Activated naive CD4-positive, alpha-beta T cell treated with anti-CD3 and anti-CD28 coated beads, Interleukin-2, amount 50 U/mL, for 24 hours (primary cell): ENCODE data around the gene CISD3.

Source experiments
- H3K27ac Mint-ChIP-seq: one replicate; pipeline ENCODE4 v1.8.0; 2021; ENCODE audit warnings: mild to moderate bottlenecking, mixed read lengths
- H3K27me3 Mint-ChIP-seq: one replicate; pipeline ENCODE4 v1.8.0; 2021; ENCODE audit warnings: mixed read lengths
- H3K36me3 Mint-ChIP-seq: one replicate; pipeline ENCODE4 v1.8.0; 2021; ENCODE audit warnings: mixed read lengths
- H3K4me1 Mint-ChIP-seq: one replicate; pipeline ENCODE4 v1.8.0; 2021; ENCODE audit warnings: mixed read lengths
- H3K4me3 Mint-ChIP-seq: one replicate; pipeline ENCODE4 v1.8.0; 2021; ENCODE audit warnings: mild to moderate bottlenecking, mixed read lengths
- H3K9me3 Mint-ChIP-seq: one replicate; pipeline ENCODE4 v1.8.0; 2021; ENCODE audit warnings: mixed read lengths

The CISD3 gene

DNA sequence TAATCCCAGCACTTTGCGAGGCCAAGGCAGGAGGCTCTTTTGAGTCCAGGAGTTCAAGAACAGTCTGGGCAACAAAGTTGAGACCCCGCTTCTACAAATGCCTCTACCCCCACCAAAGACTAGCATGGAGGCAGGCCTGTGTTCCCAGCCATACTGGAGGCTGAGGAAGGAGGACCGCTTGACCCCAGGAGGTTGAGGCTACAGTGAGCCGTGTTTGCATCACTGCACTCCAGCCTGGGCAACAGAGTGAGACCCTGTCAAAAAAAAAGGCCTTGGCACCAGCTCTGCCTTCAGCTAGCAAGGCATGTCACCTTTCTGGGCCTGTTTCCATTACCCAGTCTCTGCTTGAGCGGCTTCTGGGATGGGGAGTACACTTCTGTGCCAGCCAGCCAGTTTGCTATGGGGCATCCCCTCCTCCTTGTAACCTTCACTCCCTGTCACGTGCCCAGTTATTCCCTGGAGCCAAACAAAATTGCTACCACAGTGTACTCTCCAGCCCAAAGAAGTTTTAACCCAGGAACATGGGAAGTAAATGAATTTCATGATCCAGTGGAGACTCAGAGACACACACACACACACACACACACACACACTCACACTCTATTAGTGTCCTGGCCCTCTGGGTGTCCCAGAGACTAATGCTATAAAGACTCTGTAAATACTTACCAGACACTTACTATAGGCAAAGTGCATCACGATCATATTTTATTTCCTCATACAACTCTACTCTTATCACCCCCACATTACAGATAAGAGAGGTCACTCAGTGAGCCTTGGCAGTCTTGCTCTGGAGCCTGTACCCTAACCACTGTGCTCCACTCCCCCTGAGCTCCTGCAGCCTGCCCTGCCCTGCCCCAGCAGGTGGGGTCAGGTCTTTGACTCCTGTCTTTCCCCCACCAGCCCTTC, 2.5 kb downstream of the CISD3 start:
- H3K36me3 Mint-ChIP-seq = peaks cover 4% of the 10 kb centered on the region
- H3K9me3 Mint-ChIP-seq = no peaks in the 10 kb centered on the region
- H3K4me1 Mint-ChIP-seq = peaks cover 69% of the 10 kb centered on the region

DNA sequence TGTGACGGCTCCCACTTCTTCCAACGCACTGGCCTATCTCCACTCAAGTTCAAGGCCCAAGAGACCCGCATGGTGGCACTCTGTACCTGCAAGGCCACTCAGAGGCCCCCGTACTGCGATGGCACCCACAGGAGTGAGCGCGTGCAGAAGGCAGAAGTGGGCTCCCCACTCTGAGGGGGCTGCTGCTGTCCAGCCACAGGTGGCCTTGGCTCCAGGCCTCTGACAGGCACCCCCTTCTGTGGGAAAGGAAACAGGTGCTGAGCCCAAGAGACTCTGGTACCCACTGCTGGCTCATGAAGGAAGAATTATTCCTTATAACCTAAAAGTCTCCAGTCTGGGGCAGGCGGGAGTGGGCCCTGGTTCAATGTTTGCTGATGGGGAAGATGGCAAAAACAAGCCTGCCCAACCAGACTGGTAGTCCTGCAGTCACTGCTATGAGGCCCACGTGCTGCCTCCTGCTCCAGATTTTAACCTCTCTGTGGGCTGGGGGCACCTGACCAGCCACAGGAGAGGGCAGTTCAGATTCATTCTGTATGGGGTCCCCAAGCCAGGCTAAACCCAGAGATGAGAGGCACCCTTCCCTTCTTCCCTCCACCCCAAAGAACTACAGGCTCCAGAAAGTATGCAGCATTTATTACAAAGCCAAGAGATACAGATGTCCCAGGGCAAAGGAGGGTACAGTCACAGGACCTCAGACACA, 3.3 kb downstream of the CISD3 start:
- Mint-ChIP-seq H3K9me3 (no peaks in the 10 kb centered on the region), H3K4me3 (peak overlapping the region; percentile 45), H3K27me3 (no peaks in the 10 kb centered on the region), H3K4me1 (peaks cover 61% of the 10 kb centered on the region), H3K36me3 (peaks cover 1% of the 10 kb centered on the region), H3K27ac (peak overlapping the region; percentile 75)

More for the DNA sequence above, 2.5 kb downstream of the CISD3 start:
- Mint-ChIP-seq H3K27ac (peak overlapping the region; percentile 81), H3K27me3 (no peaks in the 10 kb centered on the region), H3K4me3 (peak overlapping the region; percentile 41)

DNA sequence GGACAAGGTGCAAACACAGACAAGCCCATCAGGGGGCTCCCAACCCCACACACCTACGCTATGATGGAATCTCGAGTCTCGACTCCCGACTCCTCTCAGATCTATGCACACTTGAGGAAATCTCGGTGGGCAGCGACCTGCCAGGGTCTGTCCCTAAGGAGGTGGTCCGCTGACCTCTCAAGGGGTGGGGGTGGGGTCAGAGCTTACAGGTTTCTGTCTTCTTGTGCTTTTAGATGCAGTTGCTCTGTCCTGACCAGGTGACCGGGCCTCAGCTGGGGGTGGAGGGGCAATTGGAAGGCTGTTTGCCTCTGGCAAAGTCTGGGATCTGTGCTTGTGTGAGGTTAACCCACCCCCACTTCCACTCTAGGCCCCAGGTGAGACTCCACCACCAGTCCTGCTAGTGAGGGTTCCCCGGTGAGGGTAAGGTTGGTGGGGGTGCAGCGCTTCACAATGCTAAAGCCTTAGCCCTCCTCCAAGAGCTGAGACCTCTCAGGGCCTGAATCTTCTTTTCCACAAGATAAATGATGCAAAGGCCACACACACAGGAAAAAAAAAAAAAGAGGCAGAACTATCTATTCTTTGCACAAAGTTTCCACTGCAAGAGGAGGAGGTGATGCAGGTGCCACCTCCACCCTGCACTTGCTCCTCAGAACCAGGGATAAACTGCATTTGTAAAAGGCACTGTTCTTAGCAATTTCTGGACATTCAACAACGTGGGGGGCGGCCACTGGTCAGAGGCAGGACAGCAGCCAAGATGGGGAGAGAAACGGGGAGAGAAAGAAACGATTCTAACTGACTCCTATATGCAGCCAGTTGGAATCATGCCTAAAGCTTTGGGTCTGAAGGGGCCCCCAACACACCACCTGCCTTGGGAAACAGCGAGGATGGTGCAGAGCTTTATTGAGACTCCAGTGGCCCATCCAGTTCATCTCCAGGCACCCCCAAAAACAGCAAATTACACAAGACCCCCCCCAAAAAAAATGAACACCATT, 4.1 kb downstream of the CISD3 start:
- peaks cover 1% of the 10 kb centered on the region for H3K36me3 Mint-ChIP-seq
- H3K9me3 Mint-ChIP-seq = no peaks in the 10 kb centered on the region
- H3K27me3 Mint-ChIP-seq = no peaks in the 10 kb centered on the region
- H3K4me1 Mint-ChIP-seq = peaks cover 52% of the 10 kb centered on the region
- H3K27ac Mint-ChIP-seq = peak overlapping the region; percentile 80
- H3K4me3 Mint-ChIP-seq = peak overlapping the region; percentile 76

DNA sequence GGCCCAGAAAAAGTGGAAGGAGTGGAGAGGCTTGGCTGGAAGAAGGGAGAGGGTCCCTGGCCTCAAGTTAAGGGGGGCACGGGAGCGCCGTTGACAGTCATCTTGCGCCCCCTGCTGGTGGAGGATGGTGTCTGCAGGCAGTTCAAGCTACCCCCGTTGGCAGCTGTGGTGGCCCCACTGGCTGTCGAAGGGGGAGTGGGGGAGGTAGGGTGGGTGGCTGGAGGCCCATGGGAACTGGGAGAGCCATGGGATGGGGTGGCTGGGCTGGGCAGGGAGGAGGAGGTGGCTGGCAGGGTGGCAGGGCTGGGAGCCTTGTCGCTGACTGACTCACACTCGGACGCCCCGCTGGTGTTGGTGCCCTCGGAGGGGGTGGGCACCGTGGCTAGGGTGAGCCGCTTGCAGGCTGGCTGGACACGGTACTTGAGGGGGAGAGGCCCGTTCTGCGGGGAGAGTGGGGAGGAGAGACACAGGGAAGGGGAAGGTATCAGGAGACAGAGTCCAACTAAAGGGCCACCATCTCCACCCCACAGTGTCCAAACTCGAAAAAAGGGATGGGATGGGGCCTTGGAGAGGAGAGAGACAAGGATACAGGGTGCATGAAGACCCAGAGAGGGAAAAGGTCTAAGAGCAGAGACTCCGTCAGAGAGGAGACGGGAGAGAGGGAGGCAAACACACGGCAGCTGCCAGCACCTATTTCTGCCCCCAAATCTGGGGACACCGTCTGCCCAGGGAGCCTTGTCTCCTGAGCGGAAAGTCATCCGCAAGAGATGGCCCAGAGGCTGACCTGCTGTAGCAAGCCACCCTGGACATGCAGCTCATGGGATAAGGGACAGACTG, 5.2 kb downstream of the CISD3 start:
- Mint-ChIP-seq H3K4me1 (peaks cover 47% of the 10 kb centered on the region), H3K27me3 (no peaks in the 10 kb centered on the region), H3K9me3 (no peaks in the 10 kb centered on the region), H3K4me3 (no peak overlapping the region), H3K27ac (peak overlapping the region; percentile 30), H3K36me3 (peaks cover 1% of the 10 kb centered on the region)

DNA sequence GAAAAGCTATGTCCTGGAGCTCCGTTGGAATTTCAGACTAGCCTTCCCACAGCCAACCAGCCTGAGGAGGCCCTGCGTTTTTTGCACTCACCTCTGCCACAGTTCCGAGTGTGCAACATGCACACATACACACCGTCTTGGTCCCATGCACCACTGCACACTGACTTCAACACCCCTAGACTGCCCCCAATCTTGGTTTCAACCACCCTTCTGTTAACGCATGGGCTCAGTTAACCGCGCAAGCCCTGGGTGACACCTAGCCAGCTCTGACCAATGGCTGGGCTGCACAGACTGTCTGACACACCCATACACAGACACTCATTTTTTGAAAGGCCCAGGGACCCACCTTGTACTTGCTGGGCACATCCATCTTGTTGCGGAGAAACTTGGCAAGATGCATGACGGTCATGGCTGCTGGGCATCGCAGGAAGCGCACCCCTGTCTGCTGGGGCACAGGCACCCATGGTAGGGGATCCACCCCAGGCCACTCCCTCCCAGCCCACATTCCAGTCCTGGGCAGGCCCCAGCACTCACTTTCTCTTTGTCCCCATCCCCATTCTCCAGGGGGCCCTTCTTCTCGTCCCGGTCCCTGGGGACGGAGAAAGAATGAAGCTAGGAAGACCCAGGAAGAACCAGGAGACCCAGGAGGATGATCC, 8.0 kb downstream of the CISD3 start:
- peaks cover 2% of the 10 kb centered on the region for H3K27me3 Mint-ChIP-seq
- peaks cover 1% of the 10 kb centered on the region for H3K36me3 Mint-ChIP-seq
- peaks cover 24% of the 10 kb centered on the region for H3K4me1 Mint-ChIP-seq
- H3K27ac Mint-ChIP-seq = no peak overlapping the region
- no peak overlapping the region for H3K4me3 Mint-ChIP-seq
- H3K9me3 Mint-ChIP-seq = no peaks in the 10 kb centered on the region

DNA sequence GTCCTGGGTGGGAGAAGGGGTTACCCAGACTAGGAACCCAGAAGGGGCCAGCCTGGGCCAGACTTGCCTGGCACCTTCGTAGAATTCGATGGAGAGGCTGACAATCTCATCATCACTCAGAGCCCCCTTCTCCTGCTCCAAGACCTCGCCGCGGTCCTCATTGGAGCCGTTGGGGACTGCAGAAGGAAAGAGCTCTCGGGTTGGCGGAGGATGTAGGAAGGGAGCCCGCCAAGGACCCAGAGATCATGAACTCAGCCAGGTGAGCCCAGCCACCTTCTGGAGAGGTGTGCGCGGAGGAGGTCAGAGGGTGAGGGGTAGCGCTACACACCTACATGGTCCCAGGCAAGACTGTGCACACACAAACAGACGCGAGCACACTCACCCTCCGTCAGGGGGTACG, 8.5 kb downstream of the CISD3 start:
- Mint-ChIP-seq H3K36me3 (peaks cover under 1% of the 10 kb centered on the region), H3K4me3 (no peak overlapping the region), H3K4me1 (peaks cover 19% of the 10 kb centered on the region), H3K27me3 (peaks cover 3% of the 10 kb centered on the region), H3K9me3 (no peaks in the 10 kb centered on the region), H3K27ac (no peak overlapping the region)

DNA sequence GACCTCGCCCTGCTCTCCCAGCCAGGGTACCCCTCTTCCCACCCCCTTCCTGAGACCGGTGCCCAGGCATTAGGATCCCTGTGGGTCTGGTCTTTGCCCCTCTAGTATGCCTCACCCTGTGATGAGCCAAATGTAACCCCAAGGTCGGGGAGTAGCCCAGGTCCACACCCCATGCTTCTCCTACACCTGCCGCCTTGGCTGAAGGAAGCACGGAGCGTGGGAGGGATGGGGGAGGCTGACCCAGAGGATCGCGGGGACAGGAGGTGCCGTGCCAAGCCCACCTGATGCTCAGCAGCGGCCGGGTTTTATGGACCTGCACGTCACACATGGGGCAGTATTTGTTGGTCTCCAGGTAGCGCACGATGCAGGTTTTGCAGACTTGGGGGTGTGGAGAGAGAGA, 9.2 kb downstream of the CISD3 start:
- Mint-ChIP-seq H3K9me3 (no peaks in the 10 kb centered on the region), H3K27me3 (peaks cover 3% of the 10 kb centered on the region), H3K4me1 (peaks cover 12% of the 10 kb centered on the region), H3K36me3 (no peaks in the 10 kb centered on the region), H3K27ac (no peak overlapping the region), H3K4me3 (no peak overlapping the region)

DNA sequence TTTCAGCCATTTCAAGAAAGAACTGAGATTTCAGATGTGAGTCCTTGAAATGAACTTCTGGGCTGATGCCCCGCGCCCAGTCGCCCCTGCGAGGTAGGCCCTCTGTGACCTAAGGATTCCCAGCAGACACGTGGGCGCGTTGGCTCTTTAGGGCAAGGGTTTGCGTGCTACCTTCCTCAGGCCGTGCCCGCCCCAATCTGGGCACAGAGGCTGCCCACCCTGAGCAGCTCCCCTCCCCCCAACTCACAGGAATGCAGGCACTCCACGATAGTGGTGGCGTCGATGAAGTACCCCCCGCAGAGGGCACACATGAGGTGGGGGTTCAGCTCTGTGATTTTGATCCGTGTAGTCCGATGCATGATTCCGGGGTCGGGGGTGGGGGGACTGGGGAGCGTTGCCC, 9.9 kb downstream of the CISD3 start:
- Mint-ChIP-seq H3K36me3 (no peaks in the 10 kb centered on the region), H3K27me3 (peaks cover 3% of the 10 kb centered on the region), H3K4me1 (peaks cover 5% of the 10 kb centered on the region), H3K9me3 (no peaks in the 10 kb centered on the region), H3K27ac (no peak overlapping the region), H3K4me3 (no peak overlapping the region)

DNA sequence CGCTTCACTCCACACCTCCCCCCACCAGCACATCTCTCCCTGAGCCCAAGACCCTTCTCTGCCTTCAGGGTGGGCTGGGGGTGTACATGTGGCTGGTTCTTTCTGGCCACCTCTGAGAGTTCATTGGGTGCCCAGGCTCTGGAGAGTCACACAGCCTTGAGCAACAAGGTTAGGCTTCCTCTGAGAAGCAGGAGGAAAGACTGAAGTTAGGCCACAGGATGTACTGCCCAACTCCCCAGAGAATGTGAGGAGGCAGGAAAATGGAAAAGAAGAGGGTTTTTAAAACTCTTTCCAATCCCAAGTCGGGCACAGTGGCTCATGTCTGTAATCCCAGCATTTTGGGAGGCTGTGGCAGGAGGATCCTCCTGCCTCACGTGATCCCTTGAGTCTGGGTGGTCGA, 10.7 kb downstream of the CISD3 start:
- H3K27ac Mint-ChIP-seq = no peak overlapping the region
- no peaks in the 10 kb centered on the region for H3K4me1 Mint-ChIP-seq
- H3K4me3 Mint-ChIP-seq = no peak overlapping the region
- H3K27me3 Mint-ChIP-seq = peaks cover 3% of the 10 kb centered on the region
- no peaks in the 10 kb centered on the region for H3K9me3 Mint-ChIP-seq
- H3K36me3 Mint-ChIP-seq = no peaks in the 10 kb centered on the region

DNA sequence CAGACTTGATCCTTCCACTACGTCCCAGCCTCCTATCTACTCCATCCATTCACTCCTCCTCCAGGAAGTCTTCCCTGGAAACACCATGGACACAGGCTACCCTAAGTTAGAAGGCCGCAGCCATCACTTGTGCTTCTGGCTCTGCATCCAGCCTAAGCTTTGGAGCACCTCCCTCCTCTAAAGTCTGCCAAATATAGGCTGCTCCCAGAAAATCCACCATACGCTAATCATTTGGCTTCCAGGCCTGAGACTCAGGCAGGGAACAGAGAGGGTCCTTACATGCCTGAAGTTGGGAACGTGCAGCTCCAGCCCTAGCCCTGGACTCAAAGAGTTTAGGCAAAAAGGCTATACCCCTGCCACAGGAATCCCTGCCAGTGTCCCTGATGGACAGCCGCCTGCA, 11.3 kb downstream of the CISD3 start:
- Mint-ChIP-seq H3K27ac (no peak overlapping the region), H3K9me3 (no peaks in the 10 kb centered on the region), H3K4me3 (no peak overlapping the region), H3K36me3 (no peaks in the 10 kb centered on the region), H3K4me1 (peaks cover 2% of the 10 kb centered on the region), H3K27me3 (peaks cover 8% of the 10 kb centered on the region)

DNA sequence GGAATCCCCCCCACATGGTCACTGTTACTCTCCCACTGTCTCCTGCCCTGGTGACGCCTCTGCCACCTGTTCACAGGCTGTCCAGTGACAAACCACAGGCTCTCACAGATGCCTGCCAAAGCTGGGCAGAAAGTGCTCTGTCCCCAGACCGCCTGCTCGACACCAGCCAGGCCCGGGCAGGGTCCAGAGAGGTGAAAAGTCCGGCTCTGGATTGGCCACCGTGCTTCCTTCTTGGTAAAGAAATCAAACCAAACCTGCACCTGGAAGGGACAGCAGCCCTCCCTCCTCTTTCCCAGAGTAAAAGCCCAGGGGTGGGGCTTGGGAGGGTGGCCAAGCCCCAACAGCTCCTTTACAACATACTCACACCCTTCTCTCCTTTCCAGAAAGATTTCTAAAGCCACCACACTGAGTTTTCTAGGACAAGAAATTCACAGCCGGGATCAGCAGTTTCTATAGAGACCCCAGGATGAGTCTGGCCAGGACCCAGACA, 11.8 kb downstream of the CISD3 start:
- peaks cover 7% of the 10 kb centered on the region for H3K4me1 Mint-ChIP-seq
- H3K36me3 Mint-ChIP-seq = no peaks in the 10 kb centered on the region
- H3K27ac Mint-ChIP-seq = no peak overlapping the region
- no peaks in the 10 kb centered on the region for H3K9me3 Mint-ChIP-seq
- peaks cover 11% of the 10 kb centered on the region for H3K27me3 Mint-ChIP-seq
- H3K4me3 Mint-ChIP-seq = no peak overlapping the region

DNA sequence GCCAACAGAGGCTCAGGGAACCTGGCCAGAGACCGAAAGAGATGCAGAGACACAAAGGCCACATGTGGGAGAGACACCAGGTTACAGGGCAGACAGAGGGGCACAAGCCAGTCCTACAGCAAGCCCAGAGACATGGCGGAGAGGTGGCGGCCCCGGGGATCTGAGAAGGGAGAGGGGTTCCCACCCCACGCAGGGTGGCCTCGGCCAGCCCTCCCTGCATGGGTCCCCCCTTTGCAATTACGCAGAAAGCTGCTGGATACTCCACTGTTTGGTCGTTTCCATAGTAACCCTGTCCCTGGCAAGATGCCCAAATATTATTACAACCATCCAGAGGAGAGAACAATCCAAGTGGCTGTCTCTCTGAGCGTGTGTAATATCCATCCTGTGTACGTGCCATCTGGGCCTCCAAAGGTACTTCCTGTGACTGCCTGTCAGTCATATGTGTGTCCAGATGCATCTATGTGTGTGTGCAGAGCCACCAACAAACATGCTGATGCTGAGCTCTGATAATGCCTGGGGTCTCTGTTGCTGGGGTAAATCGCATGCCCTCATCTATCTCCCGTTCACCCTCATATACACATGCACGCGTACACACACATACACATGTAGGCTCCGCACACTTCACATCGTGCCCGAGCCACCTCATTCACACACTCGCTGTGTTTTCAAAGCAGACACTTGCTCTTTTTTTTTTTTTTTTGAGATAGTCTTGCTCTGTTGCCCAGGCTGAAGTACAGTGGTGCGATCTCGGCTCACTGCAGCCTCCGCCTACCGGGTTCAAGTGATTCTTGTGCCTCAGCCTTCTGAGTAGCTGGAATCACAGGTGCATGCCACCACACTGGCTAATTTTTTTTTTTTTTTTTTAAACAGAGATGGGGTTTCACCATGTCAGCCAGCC, 12.5 kb downstream of the CISD3 start:
- H3K4me3 Mint-ChIP-seq = no peak overlapping the region
- H3K36me3 Mint-ChIP-seq = no peaks in the 10 kb centered on the region
- peaks cover 11% of the 10 kb centered on the region for H3K27me3 Mint-ChIP-seq
- no peak overlapping the region for H3K27ac Mint-ChIP-seq
- peaks cover 7% of the 10 kb centered on the region for H3K4me1 Mint-ChIP-seq
- no peaks in the 10 kb centered on the region for H3K9me3 Mint-ChIP-seq

DNA sequence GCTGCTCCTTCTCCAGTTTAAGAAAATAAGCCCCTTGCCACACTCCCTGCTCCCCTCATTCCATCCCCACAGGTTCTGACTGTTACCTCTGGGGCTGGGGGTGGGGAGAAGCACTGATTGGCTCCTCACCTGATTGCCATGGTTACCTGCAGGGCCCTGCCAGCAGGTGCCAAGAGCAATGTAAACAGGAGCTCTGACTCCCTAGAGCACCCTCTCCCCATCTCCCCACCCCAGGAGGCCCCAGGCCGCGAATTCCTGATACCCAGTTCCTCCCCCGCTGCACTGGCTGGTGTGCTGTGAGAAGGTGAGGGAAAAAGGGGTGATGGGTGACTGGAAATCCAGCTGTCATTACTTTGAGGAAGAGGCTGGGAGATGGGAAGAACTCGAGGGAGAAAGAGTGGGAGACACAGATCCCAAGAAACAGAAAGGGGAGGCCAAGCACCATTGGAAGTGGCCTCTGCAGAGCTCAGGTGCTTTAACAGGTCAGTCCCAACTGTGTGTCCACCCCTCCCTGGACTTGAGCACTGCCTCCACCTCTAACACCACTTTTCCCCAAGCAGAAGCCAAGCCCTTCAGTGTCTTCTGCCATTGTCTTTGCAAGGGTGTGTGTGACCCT, 13.5 kb downstream of the CISD3 start:
- Mint-ChIP-seq H3K27ac (no peak overlapping the region), H3K4me1 (peaks cover 7% of the 10 kb centered on the region), H3K9me3 (no peaks in the 10 kb centered on the region), H3K27me3 (peaks cover 13% of the 10 kb centered on the region), H3K36me3 (no peaks in the 10 kb centered on the region), H3K4me3 (no peak overlapping the region)
